HG03095 (cell line): ENCODE data around the gene LHFPL3.
"Not testable (repeated sequence)": the region's sequence is repeated elsewhere in the genome, so short reads cannot be mapped to it uniquely, and the experiment has no call there.

Experiments
- ATAC-seq: cut with Tn5 transposase; IDR thresholded peaks from one replicate; pipeline ENCODE4 v1.9.1; 2021; ENCODE audit warnings: moderate library complexity; ENCODE audit not compliant: unreplicated experiment

LHFPL3 gene

GRCh38 chr7:104328296-104328969, at the start of gene LHFPL3:
TSS of gene LHFPL3 (plus strand) at chr7:104328603.
- ATAC-seq: no peak

GRCh38 chr7:104281685-104282084, 46.7 kb upstream of the LHFPL3 start:
- not testable (repeated sequence) for ATAC-seq

DNA sequence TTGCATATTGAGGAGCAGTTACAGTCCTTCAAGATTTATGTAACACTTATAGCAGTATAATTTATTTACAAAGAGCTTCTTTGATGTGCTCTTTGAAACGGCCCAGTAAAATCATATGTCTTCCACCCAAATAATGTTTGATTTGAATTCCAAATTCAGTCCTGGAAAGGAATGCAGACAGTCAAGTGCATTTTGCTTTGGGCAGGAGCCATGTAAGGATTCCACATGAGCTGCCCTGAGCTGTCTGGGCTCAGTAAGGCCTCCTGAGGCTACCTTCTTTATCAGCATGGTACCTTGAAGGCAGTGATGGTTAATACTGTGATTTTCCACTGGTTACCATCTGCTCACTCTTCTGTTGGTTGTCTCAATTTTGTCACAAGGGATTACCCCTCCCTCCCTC, 41.6 kb upstream of the LHFPL3 start:
- no peak for ATAC-seq

DNA sequence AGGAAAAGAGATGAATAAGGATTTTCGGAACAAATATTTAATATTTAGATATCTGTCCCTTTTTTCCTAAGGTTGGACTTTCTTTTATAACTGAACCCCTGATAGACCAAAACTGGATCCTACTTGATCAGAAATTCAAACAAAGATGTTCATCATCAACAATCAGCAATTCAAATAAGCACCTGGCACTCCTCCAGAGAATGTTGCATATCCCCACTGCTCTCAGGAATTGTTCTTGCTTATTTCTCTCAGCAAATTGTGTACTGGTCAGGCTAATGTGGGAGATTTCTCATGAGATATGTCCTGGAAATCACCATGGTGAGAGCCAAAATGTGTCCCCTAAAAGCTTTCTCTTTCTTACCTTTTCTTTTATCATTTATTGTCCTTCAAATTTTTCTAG, 40.3 kb upstream of the LHFPL3 start:
- no peak for ATAC-seq

GRCh38 chr7:104294291-104294690, 34.1 kb upstream of the LHFPL3 start:
- ATAC-seq: no peak

GRCh38 chr7:104296266-104296665, 32.1 kb upstream of the LHFPL3 start:
- ATAC-seq: no peak

DNA sequence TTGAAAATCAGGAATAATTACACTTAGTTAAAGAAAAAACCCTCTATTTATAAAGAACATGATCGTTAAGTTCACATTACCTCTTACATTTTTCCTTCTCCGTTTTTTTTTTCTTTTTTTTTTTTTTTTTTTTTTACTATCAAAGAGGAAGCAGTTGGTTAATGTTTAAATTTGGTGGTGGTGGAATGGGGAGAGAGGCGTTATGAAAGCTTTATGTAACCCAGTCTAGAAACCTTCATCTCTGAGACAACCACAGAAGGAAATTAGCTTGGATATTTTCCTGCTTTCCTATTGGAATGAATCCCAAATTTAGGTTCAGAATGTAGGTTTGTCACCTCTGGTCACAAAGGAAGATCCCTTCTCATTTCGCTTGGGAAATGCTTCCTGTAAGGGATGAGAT, 31.5 kb upstream of the LHFPL3 start:
- no peak for ATAC-seq

DNA sequence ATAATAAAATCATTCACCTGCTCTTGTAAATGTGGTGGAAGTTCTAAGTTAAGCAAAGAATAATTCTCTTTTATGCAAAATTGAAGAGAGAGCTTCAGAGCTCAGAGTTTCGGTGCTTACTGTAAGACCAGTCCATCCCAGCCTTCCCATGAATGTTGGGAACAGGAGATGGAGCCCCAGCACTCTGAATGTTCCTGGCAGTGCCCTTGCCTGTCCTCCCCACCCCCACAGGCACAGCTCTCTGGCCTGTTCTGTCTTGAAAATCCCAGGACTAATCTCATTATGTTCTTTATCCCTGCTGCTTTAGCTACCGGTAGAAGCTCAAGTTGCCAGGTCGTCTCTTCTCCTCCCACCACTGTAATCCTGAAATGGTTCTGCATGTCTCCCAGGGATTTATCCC, 29.1 kb upstream of the LHFPL3 start:
- ATAC-seq: no peak

DNA sequence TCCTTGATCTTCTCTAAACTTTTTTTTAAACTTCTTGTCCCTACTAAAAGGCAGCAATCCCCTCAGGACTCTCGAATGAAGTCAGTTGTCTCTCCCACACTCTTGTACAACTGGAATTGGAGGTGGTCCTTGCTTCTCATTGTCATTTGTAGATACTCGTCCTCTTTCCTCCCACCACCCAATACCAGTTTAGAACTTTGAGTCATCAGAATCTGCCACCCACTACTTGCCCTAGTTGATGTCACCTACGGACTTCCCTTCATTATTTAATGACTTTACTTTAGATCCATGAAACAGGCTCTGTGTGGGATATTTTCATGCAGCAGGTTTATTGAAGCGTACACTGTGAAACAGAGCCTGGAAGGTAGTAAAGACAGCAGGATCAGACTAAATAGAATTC, 28.6 kb upstream of the LHFPL3 start:
- ATAC-seq: no peak

DNA sequence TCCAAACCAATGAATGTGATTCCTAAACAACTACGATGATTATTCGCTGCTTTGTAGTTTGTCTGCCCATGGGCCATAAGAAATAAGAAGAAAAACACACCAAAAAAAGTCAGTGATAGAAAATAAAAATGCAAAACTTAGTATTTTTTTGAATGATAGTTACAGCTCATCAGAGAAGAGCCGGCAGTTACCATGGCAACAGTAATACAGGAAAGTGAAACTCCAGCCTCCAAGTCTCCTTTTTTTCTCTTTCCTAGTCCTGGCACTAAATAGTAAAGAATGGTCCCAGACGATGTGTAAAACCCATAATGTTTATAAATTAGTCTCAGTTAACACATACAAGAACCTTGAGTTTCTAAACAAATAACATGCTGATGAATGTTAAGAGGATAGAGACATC, 21.6 kb upstream of the LHFPL3 start:
- no peak for ATAC-seq

GRCh38 chr7:104317948-104318629, 10.3 kb upstream of the LHFPL3 start:
- ATAC-seq: no peak

- no peak for ATAC-seq
Measured at GRCh38 chr7:104327534-104327933, 869 bp upstream of the LHFPL3 start.

DNA sequence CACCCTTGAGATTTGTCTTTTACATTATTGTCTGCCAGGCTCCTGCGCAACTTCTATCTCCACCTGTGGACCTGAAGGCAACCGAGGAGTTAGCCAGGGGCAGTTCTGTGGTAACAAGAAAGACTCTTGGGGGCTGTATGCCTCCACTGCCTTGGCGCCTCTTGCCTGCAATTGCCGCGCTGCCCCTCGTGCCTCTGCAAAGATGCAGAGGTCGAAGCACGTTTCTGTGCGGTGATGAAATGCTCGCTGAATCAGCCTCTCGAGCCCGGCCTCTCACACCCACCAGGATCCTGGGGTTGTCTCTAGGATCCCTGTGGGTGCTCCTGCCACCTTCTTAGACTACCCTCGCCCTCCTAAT, 486 bp upstream of the LHFPL3 start:
- no peak for ATAC-seq

GRCh38 chr7:104328970-104329825, 795 bp downstream of the LHFPL3 start:
- no peak for ATAC-seq

GRCh38 chr7:104341546-104341945, 13.1 kb downstream of the LHFPL3 start:
- ATAC-seq: no peak

DNA sequence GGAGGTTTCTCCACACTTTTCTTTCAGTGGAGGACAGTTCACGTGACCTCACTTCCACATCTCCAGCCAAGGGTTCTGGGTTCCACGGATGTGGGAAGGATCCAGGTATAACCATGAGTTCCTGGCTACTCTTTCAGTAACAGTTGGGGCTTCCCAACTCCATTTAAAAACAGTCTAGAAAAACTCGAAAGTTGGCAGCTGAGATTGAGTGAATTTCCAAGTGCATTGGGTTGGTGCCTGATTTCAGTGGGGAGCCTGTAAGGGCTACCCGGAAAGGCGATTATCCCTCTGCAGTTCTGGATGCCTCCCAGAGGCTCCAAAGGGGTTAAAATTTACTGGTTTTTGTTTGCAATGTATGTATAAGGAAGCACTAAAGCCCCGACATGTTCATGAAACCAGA, 24.3 kb downstream of the LHFPL3 start:
- no peak for ATAC-seq

DNA sequence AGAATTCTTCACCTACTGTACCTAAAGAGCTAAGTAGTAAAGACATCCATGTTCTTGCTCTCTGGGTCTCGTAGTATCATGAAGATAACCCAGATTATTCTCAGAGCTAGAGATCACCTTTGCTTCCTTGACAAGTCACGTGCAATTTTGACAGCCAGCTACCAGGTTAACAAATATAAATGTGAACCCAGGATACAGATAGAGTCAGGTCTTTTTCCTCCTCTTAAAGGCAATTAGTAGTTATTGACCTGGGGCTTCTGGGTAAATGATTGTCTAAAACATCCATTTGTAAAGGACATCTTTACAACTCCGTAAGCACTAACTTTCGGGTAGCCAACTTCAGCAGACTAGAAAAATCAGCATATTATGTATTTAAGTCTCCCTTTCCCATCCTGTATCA, 28.8 kb downstream of the LHFPL3 start:
- ATAC-seq: no peak

DNA sequence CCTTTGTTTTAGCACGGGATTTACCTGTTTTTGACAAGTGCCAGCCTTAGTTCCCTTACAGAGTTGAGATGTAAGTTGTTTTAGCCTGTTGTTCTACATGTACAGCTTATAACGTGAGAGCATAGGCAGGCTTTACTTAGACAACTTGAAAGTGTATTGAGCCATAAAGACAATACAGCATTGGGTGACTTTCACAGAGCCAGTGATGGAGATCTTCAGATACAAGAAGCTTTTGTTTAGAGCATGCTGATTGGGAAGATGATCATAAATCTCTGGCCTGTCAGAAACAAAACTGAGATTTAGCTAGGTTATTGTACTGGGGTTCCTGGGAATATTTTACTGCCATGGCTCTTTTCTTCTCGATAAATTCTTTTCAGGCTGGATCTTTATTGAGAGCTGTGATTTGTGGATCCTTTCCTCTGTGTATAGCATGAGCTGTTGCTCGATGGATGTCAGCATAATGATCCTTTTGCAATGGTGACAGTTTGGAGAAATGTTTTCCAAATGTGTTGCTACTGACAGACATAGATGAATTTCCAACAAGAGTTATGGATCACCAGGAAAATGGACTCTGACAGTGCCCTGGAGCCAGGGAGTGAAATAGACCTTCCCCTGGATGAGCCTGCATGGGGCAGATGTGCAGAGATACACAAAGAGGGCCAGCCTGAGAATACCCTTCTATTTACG, 30.2 kb downstream of the LHFPL3 start:
- no peak for ATAC-seq

DNA sequence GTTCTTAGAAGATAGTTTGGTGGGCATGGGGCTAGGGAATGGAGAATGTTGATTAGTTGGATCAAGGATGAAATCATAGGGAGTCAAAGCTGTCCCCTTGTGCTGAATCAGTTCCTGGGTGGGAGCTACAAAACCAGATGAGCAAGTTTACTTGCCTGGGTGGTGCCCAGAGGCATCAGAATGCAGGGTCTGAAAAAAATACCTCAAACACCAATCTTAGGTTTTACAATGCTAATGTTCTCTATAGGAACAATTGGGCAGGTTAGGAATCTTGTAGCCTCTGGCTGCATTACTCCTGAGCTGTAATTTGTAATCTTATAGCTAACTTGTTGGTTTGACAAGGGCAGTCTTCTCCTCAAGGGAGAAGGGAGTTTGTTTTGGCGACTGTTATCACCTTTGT, 34.4 kb downstream of the LHFPL3 start:
- no peak for ATAC-seq

DNA sequence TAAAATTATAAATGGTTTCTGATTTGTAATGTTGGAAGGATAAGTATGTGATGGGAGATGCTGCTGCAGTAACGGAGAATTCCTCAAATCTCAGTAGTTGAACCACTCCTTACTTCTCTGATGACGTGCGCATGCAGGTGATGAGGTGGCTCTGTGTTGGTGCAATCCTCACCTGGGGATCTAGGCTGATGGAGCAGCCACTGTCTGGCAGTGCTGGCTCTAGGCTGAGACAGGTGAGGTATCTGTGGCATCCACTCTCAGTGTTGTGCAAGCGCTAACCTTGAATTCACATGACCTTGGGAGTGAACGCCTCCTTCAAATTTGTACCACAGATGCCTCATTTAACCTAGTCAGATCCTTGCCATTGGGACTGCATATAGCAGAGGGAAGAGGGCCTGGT, 35.0 kb downstream of the LHFPL3 start:
- no peak for ATAC-seq

GRCh38 chr7:104366390-104366789, 38.0 kb downstream of the LHFPL3 start:
- no peak for ATAC-seq
